Epithelial cell of proximal tubule (primary cell): ENCODE data around the gene KRT16. TPM values are rescaled to one million over a fixed set of nuclear protein-coding genes. Genes with fewer than 3 reads are reported as not detected.

Source experiments
- DNase-seq: peaks from one replicate; pipeline ENCODE4 v3.0.0-alpha.2; 2011; ENCODE audit warnings: low read depth
- H3K4me3 ChIP-seq: 2 replicates; pipeline ENCODE4 v1.5.1; 2011; ENCODE audit warnings: low read depth, mild to moderate bottlenecking, low read length
- CTCF ChIP-seq: conservative IDR thresholded peaks from 2 replicates; pipeline ENCODE4 v1.5.1; 2012; ENCODE audit warnings: low read depth, mild to moderate bottlenecking, low read length
- total RNA-seq: library from RNA; depleted of rRNA; stranded (reverse); fragments of >200 nt; gene quantifications from 2 replicates; pipeline ENCODE4 v1.2.3, GENCODE V29; 2015

KRT16 gene
- total RNA-seq, 1 donor from 2014 or later = 4.3 TPM

- DNase-seq = no peak
These were observed 18.1 kb downstream of the KRT16 start for GRCh38 chr17:41594363-41594915.

DNA sequence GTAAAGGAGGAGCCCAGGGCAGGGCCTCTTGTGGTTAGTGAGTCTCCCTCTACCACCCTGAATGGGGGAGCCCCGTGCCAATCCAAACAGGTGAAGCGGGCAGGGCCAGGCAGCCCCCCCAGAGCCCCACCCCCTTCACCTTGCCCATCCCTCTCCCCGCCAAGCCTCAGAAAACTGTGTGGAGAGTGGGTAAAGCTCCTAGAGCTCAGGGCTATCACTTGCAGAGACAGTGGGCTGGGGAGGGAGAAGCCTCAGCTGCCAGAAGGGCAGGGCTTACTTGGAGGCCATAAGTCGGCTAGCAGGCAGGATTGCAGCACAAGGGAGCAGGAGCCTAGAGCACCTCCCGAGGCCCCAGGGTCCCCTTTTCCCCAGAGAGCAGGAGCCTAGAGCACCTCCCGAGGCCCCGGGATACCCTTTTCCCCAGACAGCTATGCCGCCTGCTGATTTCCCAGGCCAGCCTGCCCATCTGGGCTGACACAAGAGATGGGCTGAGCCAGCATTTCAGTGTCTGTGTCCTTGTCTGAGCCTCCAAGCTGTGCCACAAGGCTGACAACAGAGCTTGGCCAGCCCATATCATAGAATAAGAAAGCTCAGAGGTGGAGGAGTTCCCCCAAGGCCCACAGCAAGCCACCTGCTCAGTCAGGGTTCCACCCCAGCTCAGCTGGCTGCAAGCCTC, 19.1 kb downstream of the KRT16 start:
- no peak for TF ChIP-seq CTCF
- H3K4me3 ChIP-seq = no peak overlapping the region
- DNase-seq = no peak

More at GRCh38 chr17:41594363-41594915, 18.1 kb downstream of the KRT16 start:
- no peak overlapping the region for H3K4me3 ChIP-seq
- TF ChIP-seq CTCF = no peak

DNA sequence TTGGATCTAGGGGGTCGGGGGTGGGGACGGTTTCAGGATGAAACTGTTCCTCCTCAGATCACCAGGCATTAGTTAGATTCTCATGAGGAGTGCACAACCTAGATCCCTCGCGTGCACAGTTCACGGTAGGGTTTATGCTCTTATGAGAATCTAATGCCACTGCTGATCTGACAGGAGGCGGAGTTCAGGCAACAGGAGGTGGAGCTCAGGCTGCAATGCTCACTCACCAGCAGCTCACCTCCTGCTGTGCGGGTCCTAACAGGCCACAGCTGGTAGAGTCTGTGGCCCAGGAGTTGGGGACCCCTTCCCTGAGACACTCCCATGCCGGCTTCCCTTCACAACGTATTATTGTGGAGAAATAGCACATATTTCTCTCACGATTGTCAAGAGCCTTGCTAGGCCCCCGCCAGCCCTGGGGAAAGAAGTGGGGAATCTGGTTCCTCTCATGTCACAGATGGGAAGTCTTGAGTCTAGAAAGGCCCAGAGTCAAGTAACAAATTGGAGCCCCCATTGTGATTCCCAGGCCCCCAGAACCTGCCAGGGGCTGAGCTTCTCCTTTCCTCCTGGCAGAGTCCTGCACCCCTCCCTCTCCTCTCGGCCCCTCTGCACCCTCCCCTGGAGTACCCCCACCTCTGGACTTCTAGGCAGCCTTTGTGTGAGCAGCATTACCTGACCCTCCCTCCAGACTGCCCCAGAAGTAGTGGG, 19.8 kb downstream of the KRT16 start:
- TF ChIP-seq CTCF = no peak
- no peak for DNase-seq
- H3K4me3 ChIP-seq = no peak overlapping the region

DNA sequence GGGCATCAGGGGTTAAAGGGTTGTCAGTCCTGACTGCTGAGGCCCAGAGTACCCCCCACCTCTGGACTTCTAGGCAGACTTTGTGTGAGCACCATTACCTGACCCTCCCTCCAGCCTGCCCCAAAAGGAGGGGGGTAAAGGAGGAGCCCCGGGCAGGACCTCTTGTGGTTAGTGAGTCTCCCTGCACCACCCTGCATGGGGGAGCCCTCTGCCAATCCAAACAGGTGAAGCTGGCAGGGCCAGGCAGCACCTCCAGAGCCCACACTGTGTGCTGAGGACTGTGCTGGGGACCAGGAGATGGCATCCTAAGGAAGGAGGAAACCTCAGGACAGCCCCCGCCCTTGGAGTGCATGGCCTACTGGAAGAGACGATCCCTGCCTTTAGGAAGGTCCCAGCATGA, 23.3 kb downstream of the KRT16 start:
- no peak for DNase-seq
- TF ChIP-seq CTCF = no peak
- H3K4me3 ChIP-seq = no peak overlapping the region

GRCh38 chr17:41588126-41588810, 24.3 kb downstream of the KRT16 start:
- no peak for DNase-seq
- H3K4me3 ChIP-seq = no peak overlapping the region
- TF ChIP-seq CTCF = no peak

DNA sequence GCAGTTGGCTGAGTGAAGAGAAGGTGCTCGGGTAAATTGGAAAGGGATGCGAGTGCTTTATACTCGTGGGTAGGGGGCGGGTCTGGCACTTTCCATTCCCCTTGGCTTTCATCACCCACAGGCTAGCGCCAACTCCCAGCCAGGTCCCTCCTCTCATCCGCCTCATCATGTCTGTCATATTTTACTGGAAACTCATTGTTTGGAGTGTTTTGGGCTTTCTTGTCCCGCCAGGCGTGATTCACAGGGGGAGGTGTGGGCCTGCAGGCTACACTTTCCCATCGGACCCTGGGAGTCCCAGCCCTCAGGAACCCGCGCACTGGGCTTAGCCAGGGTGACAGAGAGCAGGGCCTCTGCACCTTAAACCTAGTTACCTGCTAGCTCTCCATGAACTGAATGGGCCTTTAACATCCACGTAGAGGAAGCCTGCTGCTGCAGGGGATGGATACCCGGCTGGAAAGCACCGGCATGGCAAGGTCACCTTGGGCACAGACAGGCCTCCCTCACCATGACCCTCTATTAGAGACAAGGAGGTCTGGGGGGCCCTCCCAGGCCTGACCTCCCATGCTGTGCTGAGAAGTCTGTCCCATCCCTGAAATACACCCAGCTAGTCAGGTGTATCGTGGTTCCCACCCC, 25.6 kb downstream of the KRT16 start, which contains the start of gene KRT14:
TSS of gene KRT14 (minus strand) at position 33 of the 633 bp plus-strand sequence. CDS start 61 bp downstream, outside the sequence.
- no peak for TF ChIP-seq CTCF
- H3K4me3 ChIP-seq = no peak within 1 kb of the TSS
- no peak for DNase-seq
